Activated T-cell treated with anti-CD3 and anti-CD28 coated beads for 48 hours (primary cell): ENCODE measurements around the gene ERO1B.
"Not testable (repeated sequence)": the region's sequence is repeated elsewhere in the genome, so short reads cannot be mapped to it uniquely, and the experiment has no call there.

ENCODE experiments used
- DNase-seq: peaks from one replicate; pipeline ENCODE4 v3.0.0-alpha.2; 2020; ENCODE audit warnings: low read depth

The ERO1B gene

DNA sequence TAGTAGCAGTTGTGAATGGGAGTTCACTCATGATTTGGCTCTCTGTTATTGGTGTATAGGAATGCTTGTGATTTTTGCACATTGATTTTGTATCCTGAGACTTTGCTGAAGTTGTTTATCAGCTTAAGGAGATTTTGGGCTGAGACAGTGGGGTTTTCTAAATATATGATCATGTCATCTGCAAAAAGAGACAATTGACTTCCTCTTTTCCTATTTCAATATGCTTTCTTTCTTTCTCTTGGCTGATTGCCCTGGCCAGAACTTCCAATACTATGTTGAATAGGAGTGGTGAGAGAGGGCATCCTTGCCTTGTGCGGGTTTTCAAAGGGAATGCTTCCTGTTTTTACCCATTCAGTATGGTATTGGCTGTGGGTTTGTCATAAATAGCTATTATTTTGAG lies 93.7 kb downstream of the ERO1B start:
- DNase-seq, result not testable (repeated sequence)

- DNase-seq, result not testable (repeated sequence)
Observed at GRCh38 chr1:236186471-236186870, 95.3 kb downstream of the ERO1B start.

- no peak for DNase-seq
Observed at GRCh38 chr1:236185687-236186086, 96.1 kb downstream of the ERO1B start.

GRCh38 chr1:236181059-236181458 lies 100.7 kb downstream of the ERO1B start:
- DNase-seq, result no peak

GRCh38 chr1:236179634-236180033 lies 102.1 kb downstream of the ERO1B start:
- DNase-seq, result no peak

DNA sequence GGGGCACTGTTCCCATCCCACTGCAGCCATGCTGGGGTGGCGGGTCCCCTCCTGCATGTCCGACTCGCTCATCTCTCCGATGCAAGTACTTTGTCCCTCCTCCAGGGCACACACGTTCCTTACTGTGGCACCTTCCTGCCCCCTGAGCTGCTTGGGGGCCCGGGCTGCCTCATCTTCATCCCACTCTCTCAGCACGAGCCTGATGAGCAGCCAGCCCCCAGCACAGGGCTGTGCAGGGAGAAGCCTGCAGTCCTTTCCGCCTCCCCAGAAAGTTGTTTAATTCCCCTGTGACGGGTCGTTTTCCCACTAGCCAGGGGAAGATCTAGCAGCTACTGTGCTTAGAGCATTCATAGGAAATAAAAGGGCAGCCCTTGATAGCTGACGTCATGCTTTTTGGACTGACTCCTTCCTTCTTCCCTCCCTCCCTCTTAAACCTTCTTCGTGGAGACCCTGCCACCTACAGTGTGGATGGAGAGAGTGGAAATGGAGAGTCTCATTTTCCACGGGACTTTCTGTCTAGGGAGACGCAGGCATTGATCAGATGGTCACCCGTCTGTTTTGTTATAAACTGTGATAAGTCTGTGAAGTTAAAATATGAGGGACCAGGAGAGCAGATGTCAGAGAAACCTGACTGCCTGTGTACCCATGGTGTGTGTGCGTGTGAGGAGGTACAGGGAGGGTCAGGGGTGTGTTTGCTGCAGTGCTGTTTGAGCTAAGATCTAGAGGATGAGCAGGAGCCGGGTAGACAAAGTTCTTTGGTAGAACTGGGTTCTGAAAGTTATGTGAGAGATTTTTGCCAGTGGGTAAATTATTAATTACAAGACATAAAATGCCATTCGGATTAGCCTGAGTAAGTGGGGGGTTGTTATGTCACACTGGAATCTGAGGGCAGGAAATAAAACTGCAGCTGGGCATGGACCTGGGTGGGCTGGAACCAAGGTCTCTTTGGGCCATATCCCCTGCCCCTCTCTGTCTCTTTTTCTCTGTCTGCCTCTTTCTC lies 105.1 kb downstream of the ERO1B start:
- DNase-seq, result no peak

- DNase-seq, result no peak
Observed at GRCh38 chr1:236175642-236176336, 106.0 kb downstream of the ERO1B start.

DNA sequence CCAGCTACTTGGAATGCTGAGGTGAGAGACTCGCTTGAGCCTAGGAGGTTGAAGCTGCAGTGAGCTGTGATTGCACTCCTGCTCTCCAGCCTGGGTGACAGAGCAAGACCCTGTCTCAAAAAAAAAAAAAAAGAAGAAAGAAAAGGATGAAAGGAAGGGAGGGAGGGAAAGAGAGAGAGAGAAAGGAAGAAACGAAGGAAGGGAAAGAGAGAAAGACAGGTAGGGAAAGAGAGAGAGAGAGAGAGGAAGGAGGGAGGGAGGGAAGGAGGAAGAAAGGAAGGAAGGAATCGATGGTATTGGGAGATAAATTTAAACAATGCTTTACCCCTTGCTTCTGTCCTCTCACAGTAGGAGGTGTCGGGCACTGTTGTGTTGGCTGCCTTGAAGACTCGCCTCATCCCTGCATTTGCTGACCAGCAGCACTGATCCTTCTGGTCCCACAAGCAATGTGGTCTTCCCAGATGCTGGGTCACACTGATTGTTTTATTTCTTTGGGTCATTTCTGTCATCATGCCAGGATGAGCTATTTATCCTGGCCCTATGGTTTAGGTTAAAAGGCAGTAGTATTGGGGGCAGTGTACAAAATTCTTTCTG lies 108.5 kb downstream of the ERO1B start:
- DNase-seq, result no peak

- no peak for DNase-seq
Observed at GRCh38 chr1:236172041-236172579, 109.6 kb downstream of the ERO1B start.

GRCh38 chr1:236168716-236169429 lies 112.9 kb downstream of the ERO1B start:
- DNase-seq, result no peak

DNA sequence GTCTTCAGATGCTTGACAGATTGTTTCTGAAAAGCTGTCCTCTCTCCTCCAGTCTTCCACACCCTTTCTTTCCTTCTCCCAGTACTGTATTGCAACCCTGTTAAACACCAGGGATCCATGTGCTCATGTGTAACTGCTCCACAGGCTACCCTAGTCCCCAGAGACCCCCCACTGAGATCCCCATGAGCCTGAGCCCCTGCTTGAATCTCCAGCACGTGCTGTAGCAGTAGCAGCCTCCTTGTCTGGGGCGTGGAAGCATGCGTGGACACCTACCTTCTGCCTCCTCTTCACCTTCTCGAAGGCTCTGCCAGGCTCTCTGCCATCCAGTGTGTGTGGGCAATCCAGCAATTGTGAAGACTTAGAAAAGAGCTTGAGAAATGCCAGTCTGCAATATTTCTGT lies 114.2 kb downstream of the ERO1B start:
- no peak for DNase-seq

GRCh38 chr1:236167154-236167553 lies 114.6 kb downstream of the ERO1B start:
- DNase-seq, result no peak

DNA sequence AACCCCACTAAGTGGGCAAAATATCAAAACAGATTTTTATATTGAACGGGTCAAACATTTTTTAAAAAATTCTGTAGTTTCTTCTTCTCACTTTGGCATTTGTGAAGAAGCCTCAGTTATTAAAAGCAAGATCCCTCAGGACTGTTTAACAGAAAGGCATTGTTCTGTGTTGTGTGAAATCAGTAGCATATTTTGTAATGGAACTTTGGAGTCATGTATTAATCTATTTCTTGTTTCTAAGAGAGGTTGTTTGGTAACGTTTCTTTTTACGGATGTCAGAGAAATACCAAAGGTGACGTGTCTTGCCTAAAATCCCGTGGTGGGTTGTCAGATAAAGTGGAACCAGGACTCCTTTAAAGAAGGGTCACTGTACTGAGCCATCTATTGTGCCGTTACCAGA lies 115.7 kb downstream of the ERO1B start:
- no peak for DNase-seq
